GM23338 (cell line): ENCODE results near the gene NXF1. TPM values are rescaled to one million over a fixed set of nuclear protein-coding genes. Genes with fewer than 3 reads are reported as not detected.

ENCODE experiments used
- ATAC-seq: fragments of 200-7000 bp; cut with Tn5 transposase; 3 replicates; pipeline ENCODE4 v1.9.1; 2020
- DNase-seq: peaks from one replicate; pipeline ENCODE4 v3.0.0-alpha.2; 2015; ENCODE audit warnings: low spot score
- H2AFZ ChIP-seq: fragments of 200-600 bp; sonication (generic); 2 replicates; pipeline ENCODE4 v1.8.0; 2016; ENCODE audit warnings: antibody characterized with exemption, mild to moderate bottlenecking, moderate library complexity
- H3F3A ChIP-seq: fragments of 200-600 bp; sonication (generic); replicated peaks from 2 replicates; pipeline ENCODE4 v1.8.0; 2017; ENCODE audit warnings: antibody characterized with exemption, mixed run types, low read depth
- H3K27ac ChIP-seq: fragments of 200-600 bp; sonication (generic); 2 replicates; pipeline ENCODE4 v1.6.1; 2016; ENCODE audit warnings: low read depth
- H3K27me3 ChIP-seq: fragments of 200-600 bp; sonication (generic); 2 replicates; pipeline ENCODE4 v1.8.0; 2016; ENCODE audit warnings: mild to moderate bottlenecking, mixed run types, moderate library complexity; ENCODE audit not compliant: insufficient read depth
- H3K36me3 ChIP-seq: fragments of 200-600 bp; sonication (generic); 2 replicates; pipeline ENCODE4 v1.8.0; 2016; ENCODE audit warnings: mild to moderate bottlenecking; ENCODE audit not compliant: insufficient read depth
- H3K4me1 ChIP-seq: fragments of 200-600 bp; sonication (generic); 2 replicates; pipeline ENCODE4 v1.8.0; 2016; ENCODE audit warnings: mild to moderate bottlenecking, moderate library complexity; ENCODE audit not compliant: insufficient read depth
- H3K4me2 ChIP-seq: fragments of 200-600 bp; sonication (generic); 2 replicates; pipeline ENCODE4 v1.7.1; 2017; ENCODE audit warnings: mixed run types
- H3K4me3 ChIP-seq: fragments of 200-600 bp; sonication (generic); 2 replicates; pipeline ENCODE4 v1.6.1; 2016; ENCODE audit warnings: mixed run types
- H3K79me2 ChIP-seq: fragments of 200-600 bp; sonication (generic); replicated peaks from 2 replicates; pipeline ENCODE4 v1.8.0; 2017; ENCODE audit warnings: mild to moderate bottlenecking; ENCODE audit not compliant: insufficient read depth
- H3K9me2 ChIP-seq: fragments of 200-600 bp; sonication (generic); 2 replicates; pipeline ENCODE4 v1.8.0; 2017; ENCODE audit not compliant: insufficient read depth
- H4K20me1 ChIP-seq: fragments of 200-600 bp; sonication (generic); replicated peaks from 2 replicates; pipeline ENCODE4 v1.8.0; 2017; ENCODE audit warnings: mild to moderate bottlenecking; ENCODE audit not compliant: insufficient read depth
- H3K27ac Mint-ChIP-seq: 2 replicates; pipeline ENCODE4 v1.8.0; 2020; ENCODE audit warnings: inconsistent platforms, mild to moderate bottlenecking, moderate library complexity, mixed read lengths
- H3K27me3 Mint-ChIP-seq: 3 replicates; pipeline ENCODE4 v1.8.0; 2022; ENCODE audit warnings: low read depth, mild to moderate bottlenecking, moderate library complexity, mixed read lengths, inconsistent platforms; ENCODE audit not compliant: insufficient read depth, poor library complexity
- H3K36me3 Mint-ChIP-seq: 3 replicates; pipeline ENCODE4 v1.8.0; 2021; ENCODE audit warnings: low read depth, mild to moderate bottlenecking, inconsistent platforms, moderate library complexity, mixed read lengths
- H3K4me1 Mint-ChIP-seq: 3 replicates; pipeline ENCODE4 v1.8.0; 2020; ENCODE audit warnings: mild to moderate bottlenecking, inconsistent platforms, mixed read lengths
- H3K4me3 Mint-ChIP-seq: 3 replicates; pipeline ENCODE4 v1.8.0; 2021; ENCODE audit warnings: moderate library complexity, mild to moderate bottlenecking, inconsistent platforms, mixed read lengths
- H3K9me3 Mint-ChIP-seq: 3 replicates; pipeline ENCODE4 v1.8.0; 2020; ENCODE audit warnings: moderate library complexity, mild to moderate bottlenecking, inconsistent platforms, mixed read lengths
- CREB1 ChIP-seq: fragments of 250-450 bp; sonication (Bioruptor Pico); IDR thresholded peaks from 2 replicates; pipeline ENCODE4 v1.5.0; 2020; ENCODE audit warnings: low read depth, mild to moderate bottlenecking, moderate library complexity
- CTCF ChIP-seq, 2 experiments: fragments of 200-600 bp in 1 of 2; sonication (generic) in 1 of 2; conservative IDR thresholded peaks; 2 replicates each; pipeline versions ENCODE4 v1.5.1 to v1.6.1; 2016 to 2017; ENCODE audit warnings: antibody characterized with exemption in 2 of 2, low read depth in 2 of 2, mild to moderate bottlenecking in 2 of 2, moderate library complexity in 1 of 2
- EZH2 ChIP-seq: fragments of 200-600 bp; sonication (generic); IDR thresholded peaks from one replicate; pipeline ENCODE4 v1.8.0; 2017; ENCODE audit warnings: antibody characterized with exemption, mild to moderate bottlenecking, low read depth; ENCODE audit not compliant: unreplicated experiment
- JUNB ChIP-seq: IDR thresholded peaks from one replicate; pipeline ENCODE4 v1.6.1; 2016; ENCODE audit warnings: antibody characterized with exemption; ENCODE audit not compliant: unreplicated experiment
- NANOG ChIP-seq: IDR thresholded peaks from 2 replicates; pipeline ENCODE4 v1.6.1; 2016; ENCODE audit warnings: antibody characterized with exemption, borderline replicate concordance
- POLR2AphosphoS5 ChIP-seq: IDR thresholded peaks from 2 replicates; pipeline ENCODE4 v1.6.1; 2016; ENCODE audit warnings: antibody characterized with exemption, low read depth
- REST ChIP-seq: IDR thresholded peaks from one replicate; pipeline ENCODE4 v1.6.1; 2018; ENCODE audit warnings: antibody characterized with exemption; ENCODE audit not compliant: unreplicated experiment
- STAT1 ChIP-seq: IDR thresholded peaks from one replicate; pipeline ENCODE4 v1.6.1; 2016; ENCODE audit warnings: antibody characterized with exemption; ENCODE audit not compliant: unreplicated experiment
- ZNF114 ChIP-seq: fragments of 250-450 bp; sonication (Bioruptor Pico); IDR thresholded peaks from 2 replicates; pipeline ENCODE4 v1.5.0; 2020; ENCODE audit warnings: mild to moderate bottlenecking, moderate library complexity
- ZNF331 ChIP-seq: fragments of 250-450 bp; sonication (Bioruptor Pico); IDR thresholded peaks from 2 replicates; pipeline ENCODE4 v1.5.0; 2020; ENCODE audit warnings: low read depth, mild to moderate bottlenecking, moderate library complexity
- ZNF462 ChIP-seq: fragments of 250-450 bp; sonication (Bioruptor Pico); IDR thresholded peaks from 2 replicates; pipeline ENCODE4 v1.5.0; 2020; ENCODE audit warnings: mild to moderate bottlenecking, moderate library complexity
- polyA plus RNA-seq: library from polyadenylated mRNA; unstranded; fragments of >200 nt; fragmentation: Nextera tagmentation; extraction: Ambion mirVana; gene quantifications from 2 replicates; pipeline ENCODE4 v1.2.1, GENCODE V29; 2016
- total RNA-seq: library from RNA; depleted of rRNA; stranded (reverse); fragments of >200 nt; shearing (Covaris generic); gene quantifications from 2 replicates; pipeline ENCODE4 v1.2.3, GENCODE V29; 2014

NXF1 gene
- total and polyA plus RNA-seq, 2 experiments from 2014 or later, result 31.7 to 31.8 TPM

GRCh38 chr11:62778441-62778840, 26.8 kb downstream of the NXF1 start:
- H3K27ac ChIP-seq, result no peak overlapping the region
- no peak for ATAC-seq
- H3K36me3 ChIP-seq, result peaks cover 21% of the 10 kb centered on the region; the same call in 1 of the 2 replicates

More at GRCh38 chr11:62778441-62778840, 26.8 kb downstream of the NXF1 start:
- H3K4me1 ChIP-seq, result no peaks in the 10 kb centered on the region
- H3K4me3 Mint-ChIP-seq, result no peak overlapping the region
- H2AFZ ChIP-seq, result no peak overlapping the region
- H3F3A ChIP-seq, result 0 out of 2 replicates have a peak, but pooled peaks cover 3% of the 10 kb centered on the region
- H3K9me3 Mint-ChIP-seq, result no peaks in the 10 kb centered on the region
- H3K36me3 Mint-ChIP-seq, result peaks cover 72% of the 10 kb centered on the region
- no peaks in the 10 kb centered on the region for H3K9me2 ChIP-seq
- TF ChIP-seq ZNF331 (no peak), JUNB (no peak), POLR2AphosphoS5 (no peak), EZH2 (no peak), ZNF114 (CRISPR knock-in tag) (no peak), REST (no peak), STAT1 (no peak), CTCF (conservative IDR thresholded peaks at IDR 0.05; ENCODE audit: low read depth in 2 of 2) (no peak), CREB1 (CRISPR knock-in tag) (no peak), NANOG (no peak), ZNF462 (CRISPR knock-in tag) (no peak)
- no peaks in the 10 kb centered on the region for H3K4me1 Mint-ChIP-seq
- no peak overlapping the region for H3K4me2 ChIP-seq
- no peak overlapping the region for H3K27ac Mint-ChIP-seq
- H3K27me3 ChIP-seq, result no peaks in the 10 kb centered on the region
- H4K20me1 ChIP-seq, result peaks cover 3% of the 10 kb centered on the region; the same call in 1 of the 2 replicates
- DNase-seq, result no peak
- peaks cover 13% of the 10 kb centered on the region for H3K79me2 ChIP-seq
- no peak overlapping the region for H3K4me3 ChIP-seq
- peaks cover 6% of the 10 kb centered on the region for H3K27me3 Mint-ChIP-seq
